ENCODE results near the gene DEPDC1B. TPM values are rescaled to one million over a fixed set of nuclear protein-coding genes. Genes with fewer than 3 reads are reported as not detected.

DEPDC1B gene
- total and polyA plus RNA-seq, 5 experiments from 2014 or later = 0.09 to 0.37 TPM; not detected in 3

GRCh38 chr5:60549841-60550240, 150.1 kb downstream of the DEPDC1B start:
- DNase-seq = no peak
- no peaks in the 10 kb centered on the region for H3K4me1 Mint-ChIP-seq
- H3K4me3 Mint-ChIP-seq = no peak overlapping the region

More at GRCh38 chr5:60549841-60550240, 150.1 kb downstream of the DEPDC1B start:
- Mint-ChIP-seq H3K36me3 (no peaks in the 10 kb centered on the region), H3K9me3 (peaks cover 0 to 4% (median 0%) of the 10 kb centered on the region in 9 donors), H3K27ac (no peak overlapping the region), H3K27me3 (peaks cover 0 to 3% (median 0%) of the 10 kb centered on the region in 5 donors)
- POLR2A ChIA-PET = no interaction called here
- no peak for ATAC-seq

Other genes with a start within 250 kb of the DEPDC1B start
- not detected for gene ELOVL7, start 144.1 kb upstream of the DEPDC1B start, total RNA-seq
- gene ELOVL7, start 144.1 kb upstream of the DEPDC1B start, polyA plus RNA-seq = under 1 TPM in 1 of 3 donors, not detected in 2; 0.29 TPM
- 1 to 10 TPM; 7.6 to 10.0 TPM for gene ERCC8, start 244.9 kb upstream of the DEPDC1B start, total RNA-seq
- gene ERCC8, start 244.9 kb upstream of the DEPDC1B start, polyA plus RNA-seq = 10 to 100 TPM; 12.7 to 16.6 (median 13.3) TPM
- 10 to 100 TPM; 19.5 to 25.0 TPM for gene NDUFAF2, start 245.0 kb upstream of the DEPDC1B start, total RNA-seq
- 10 to 100 TPM; 30.3 to 43.9 (median 38.6) TPM for gene NDUFAF2, start 245.0 kb upstream of the DEPDC1B start, polyA plus RNA-seq